ENCODE measurements around the gene MON2. TPM values are rescaled to one million over a fixed set of nuclear protein-coding genes. Genes with fewer than 3 reads are reported as not detected.
"Not testable (repeated sequence)": the region's sequence is repeated elsewhere in the genome, so short reads cannot be mapped to it uniquely, and the experiment has no call there.

MON2 gene
- total RNA-seq, 1 donor, result 59.2 TPM

DNA sequence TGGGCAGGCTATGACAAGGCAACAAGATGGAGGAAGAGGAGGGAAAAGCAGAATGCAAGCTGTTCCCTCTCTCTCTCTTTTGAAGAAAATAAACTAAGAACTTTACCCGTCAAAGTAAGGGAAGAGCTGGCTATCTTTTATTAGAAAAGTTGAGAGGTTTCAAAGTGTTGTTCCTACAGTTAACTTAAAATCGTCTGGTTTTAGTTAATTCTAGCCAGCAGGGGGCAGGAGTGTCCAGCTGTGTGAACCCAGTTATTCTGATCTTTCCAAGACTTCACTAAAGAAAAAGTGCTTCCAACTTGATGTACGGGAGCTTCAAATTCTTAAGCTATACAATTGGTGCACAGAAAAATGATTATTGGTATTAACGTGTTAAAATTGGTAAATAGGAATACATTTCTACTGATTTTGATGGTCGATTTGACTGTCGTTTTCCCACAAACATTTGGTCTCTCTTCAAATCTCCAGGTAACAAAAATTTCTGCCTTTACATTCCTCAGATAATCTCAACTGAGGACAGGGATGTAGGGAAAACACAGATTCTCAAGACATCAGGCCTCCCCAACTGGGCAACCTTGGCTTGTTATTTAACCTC, 28.4 kb upstream of the MON2 start:
- DNase-seq (ENCODE audit: low read depth), result peak; percentile 65
- no peak overlapping the region for H3K4me3 ChIP-seq (ENCODE audit: low read depth, low read length)
- TF ChIP-seq, protein P1, sequence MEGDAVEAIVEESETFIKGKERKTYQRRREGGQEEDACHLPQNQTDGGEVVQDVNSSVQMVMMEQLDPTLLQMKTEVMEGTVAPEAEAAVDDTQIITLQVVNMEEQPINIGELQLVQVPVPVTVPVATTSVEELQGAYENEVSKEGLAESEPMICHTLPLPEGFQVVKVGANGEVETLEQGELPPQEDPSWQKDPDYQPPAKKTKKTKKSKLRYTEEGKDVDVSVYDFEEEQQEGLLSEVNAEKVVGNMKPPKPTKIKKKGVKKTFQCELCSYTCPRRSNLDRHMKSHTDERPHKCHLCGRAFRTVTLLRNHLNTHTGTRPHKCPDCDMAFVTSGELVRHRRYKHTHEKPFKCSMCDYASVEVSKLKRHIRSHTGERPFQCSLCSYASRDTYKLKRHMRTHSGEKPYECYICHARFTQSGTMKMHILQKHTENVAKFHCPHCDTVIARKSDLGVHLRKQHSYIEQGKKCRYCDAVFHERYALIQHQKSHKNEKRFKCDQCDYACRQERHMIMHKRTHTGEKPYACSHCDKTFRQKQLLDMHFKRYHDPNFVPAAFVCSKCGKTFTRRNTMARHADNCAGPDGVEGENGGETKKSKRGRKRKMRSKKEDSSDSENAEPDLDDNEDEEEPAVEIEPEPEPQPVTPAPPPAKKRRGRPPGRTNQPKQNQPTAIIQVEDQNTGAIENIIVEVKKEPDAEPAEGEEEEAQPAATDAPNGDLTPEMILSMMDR (IDR thresholded peaks at IDR 0.05; ENCODE audit: insufficient read depth, low read depth, low read length), result peak; percentile 68

DNA sequence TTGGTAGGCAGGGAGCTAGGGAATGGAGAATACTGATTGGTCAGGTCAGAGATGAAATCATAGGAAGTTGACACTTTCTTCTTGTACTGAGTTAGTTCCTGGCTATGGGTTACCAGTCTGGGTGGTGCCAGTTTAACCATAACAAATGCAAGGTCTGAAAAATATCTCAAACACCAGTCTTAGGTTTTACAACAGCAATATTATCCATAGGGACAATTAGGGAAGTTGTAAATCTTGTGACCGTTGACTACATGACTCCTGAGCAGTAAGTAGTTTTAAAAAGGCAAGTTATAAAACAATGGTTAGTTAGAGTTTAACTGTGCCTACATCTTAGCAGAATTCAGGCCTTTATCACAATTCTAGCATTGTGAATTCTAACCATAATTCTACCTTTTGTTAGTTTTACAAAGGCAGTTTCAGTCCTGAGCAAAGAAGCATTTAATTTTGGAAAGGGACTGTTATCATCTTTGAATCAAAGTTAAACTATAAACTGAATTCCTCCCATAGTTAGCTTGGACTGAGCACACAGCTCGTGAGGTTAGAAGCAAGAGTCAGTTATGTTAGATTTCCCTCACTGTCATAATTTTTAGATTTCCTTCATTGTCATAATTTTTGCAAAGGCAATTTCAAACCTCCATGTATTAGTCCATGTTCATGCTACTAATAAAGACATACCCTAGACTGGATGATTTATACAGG, 19.7 kb upstream of the MON2 start:
- TF ChIP-seq, protein P1 (IDR thresholded peaks at IDR 0.05; ENCODE audit: insufficient read depth, low read depth, low read length), result no peak
- H3K4me3 ChIP-seq (ENCODE audit: low read depth, low read length), result no peak overlapping the region
- DNase-seq (ENCODE audit: low read depth), result no peak

DNA sequence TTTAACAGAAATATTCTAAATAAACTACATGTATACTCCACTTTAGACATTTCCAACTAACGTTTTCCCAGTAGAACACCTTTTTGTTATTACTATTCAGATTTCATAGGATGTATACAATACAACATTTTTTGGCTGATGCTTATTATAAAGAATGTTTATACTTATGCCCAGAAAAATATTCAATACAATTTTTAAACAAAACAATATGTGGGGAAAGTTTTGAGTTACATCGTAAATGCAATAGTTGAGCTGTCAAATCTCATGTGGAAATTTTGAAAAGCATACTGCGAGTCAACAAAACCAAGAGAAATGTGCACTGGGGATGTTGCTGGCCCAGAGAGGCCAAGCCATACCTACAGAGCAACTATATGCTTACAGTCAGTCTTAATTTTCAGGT, 18.2 kb upstream of the MON2 start:
- no peak for DNase-seq (ENCODE audit: low read depth)
- no peak overlapping the region for H3K4me3 ChIP-seq (ENCODE audit: low read depth, low read length)
- TF ChIP-seq, protein P1 (IDR thresholded peaks at IDR 0.05; ENCODE audit: insufficient read depth, low read depth, low read length), result no peak

DNA sequence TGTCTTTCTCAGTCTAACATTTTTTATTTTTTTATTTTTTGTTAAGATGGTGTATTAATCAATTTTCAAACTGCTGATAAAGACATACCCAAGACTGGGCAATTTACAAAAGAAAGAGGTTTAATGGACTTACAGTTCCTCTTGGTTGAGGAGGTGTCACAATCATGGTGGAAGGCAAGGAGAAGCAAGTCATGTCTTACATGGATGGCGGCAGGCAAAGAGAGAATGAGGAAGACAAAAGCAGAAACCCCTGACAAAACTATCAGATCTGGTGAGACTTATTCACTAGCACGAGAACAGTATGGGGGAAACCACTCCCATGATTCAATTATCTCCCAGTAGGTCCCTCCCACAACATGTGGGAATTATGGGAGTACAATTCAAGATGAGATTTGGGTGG, 11.2 kb upstream of the MON2 start:
- not testable (repeated sequence) for H3K4me3 ChIP-seq (ENCODE audit: low read depth, low read length); DNase-seq (ENCODE audit: low read depth)

DNA sequence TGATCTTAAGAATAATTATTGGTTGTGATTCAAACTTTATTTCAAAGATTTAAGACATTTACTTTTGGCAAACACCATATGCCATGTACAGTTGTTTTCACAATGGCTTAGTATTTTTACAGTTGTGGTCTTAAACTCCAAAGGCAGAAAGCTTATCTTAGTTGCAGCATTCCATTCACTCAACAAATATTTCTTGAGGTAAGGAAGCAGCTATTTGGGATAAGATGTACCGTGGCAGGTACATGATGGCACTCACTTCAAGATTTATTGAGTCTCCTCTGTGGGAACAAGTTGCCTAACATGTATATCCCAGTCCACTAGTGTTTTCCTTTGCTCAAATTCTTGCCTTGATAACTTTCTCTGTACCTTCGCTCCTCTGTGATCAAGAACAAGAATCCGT, 8.0 kb upstream of the MON2 start:
- no peak for DNase-seq (ENCODE audit: low read depth)
- no peak overlapping the region for H3K4me3 ChIP-seq (ENCODE audit: low read depth, low read length)
- TF ChIP-seq, protein P1 (IDR thresholded peaks at IDR 0.05; ENCODE audit: insufficient read depth, low read depth, low read length), result no peak

DNA sequence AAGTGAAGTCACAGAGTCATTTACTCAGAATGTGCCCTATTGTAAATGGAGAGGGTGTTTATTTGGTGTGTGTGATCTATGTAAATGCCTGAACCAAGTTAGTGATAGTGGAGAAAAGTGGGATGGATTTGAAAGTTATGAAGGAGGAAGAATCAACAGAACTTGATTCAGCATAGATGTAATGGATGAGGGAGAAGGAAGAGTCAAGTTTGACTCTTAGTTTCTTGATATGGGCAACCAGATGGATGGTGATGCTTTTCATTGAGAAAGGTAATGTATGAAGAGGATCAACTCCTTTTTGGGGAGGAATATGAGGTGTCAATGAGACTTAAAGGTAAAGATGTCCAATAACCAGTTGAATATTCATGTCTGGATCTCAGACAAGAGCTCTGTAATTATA, 6.7 kb upstream of the MON2 start:
- H3K4me3 ChIP-seq (ENCODE audit: low read depth, low read length), result no peak overlapping the region
- no peak for DNase-seq (ENCODE audit: low read depth)
- TF ChIP-seq, protein P1 (IDR thresholded peaks at IDR 0.05; ENCODE audit: insufficient read depth, low read depth, low read length), result no peak

DNA sequence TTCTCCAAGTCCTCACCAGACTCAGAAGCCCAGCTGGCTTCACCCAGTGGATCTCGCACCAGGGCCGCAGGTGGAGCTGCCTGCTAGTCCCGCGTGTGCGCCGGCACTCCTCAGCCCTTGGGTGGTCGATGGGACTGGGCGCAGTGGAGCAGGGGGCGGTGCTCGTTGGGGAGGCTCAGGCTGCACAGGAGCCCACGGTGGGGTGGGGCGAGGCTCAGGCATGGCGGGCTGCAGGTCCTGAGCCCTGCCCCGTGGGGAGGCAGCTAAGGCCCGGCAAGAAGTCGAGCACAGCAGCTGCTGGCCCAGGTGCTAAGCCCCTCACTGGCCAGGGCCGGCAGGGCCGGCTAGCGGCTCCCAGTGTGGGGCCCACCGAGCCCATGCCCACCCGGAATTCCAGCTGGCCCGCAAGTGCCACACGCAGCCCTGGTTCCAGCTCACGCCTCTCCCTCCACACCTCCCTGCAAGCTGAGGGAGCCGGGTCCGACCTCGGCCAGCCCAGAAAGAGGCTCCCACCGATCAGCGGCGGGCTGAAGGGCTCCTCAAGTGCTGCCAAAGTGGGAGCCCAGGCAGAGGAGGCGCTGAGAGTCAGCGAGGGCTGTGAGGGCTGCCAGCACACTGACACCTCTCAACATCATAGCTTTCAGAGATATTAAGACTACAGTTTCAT, 5.3 kb upstream of the MON2 start:
- not testable (repeated sequence) for H3K4me3 ChIP-seq (ENCODE audit: low read depth, low read length); DNase-seq (ENCODE audit: low read depth)

DNA sequence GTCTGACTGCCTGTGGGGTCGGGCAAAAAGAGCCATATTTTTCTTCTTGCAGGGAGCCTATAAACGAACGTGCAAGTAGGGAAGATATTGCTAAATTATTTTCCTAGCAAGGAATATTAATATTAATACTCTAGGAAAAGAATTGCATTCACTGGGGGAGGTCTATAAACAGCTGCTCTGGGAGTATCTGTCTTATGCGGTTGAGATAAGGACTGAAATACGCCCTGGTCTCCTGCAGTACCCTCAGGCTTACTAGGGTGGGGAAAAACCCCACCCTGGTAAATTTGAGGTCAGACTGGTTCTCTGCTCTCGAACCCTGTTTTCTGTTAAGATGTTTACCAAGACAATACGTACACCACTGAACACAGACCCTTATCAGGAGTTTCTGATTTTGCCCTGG, 3.4 kb upstream of the MON2 start:
- H3K4me3 ChIP-seq (ENCODE audit: low read depth, low read length); DNase-seq (ENCODE audit: low read depth): not testable (repeated sequence)

Measured in fibroblast of villous mesenchyme (primary cell).